Activated CD4-positive, CD25-positive, alpha-beta regulatory T cell (primary cell): ENCODE results near the gene QRICH1.

ENCODE experiments used
- DNase-seq, 4 experiments: peaks; one replicate each; lab custom pipeline; 2025; lab: John Stamatoyannopoulos, UW

The QRICH1 gene

GRCh38 chr3:49093853-49094767 is at the start of gene QRICH1:
TSS of gene QRICH1 (minus strand) at chr3:49094071. CDS start at chr3:49077017, 17,054 bp downstream.
- DNase-seq, result peak; percentile 87 to 93 (median 90)

GRCh38 chr3:49140080-49140479 is 46.2 kb upstream of the QRICH1 start:
- DNase-seq, result no peak

- DNase-seq, result no peak
These were observed 41.6 kb upstream of the QRICH1 start for GRCh38 chr3:49135499-49135898.

GRCh38 chr3:49134471-49135265 is 40.8 kb upstream of the QRICH1 start:
- no peak for DNase-seq

- no peak for DNase-seq
These were observed 39.5 kb upstream of the QRICH1 start for GRCh38 chr3:49133226-49133951.

GRCh38 chr3:49132437-49133225 is 38.8 kb upstream of the QRICH1 start, which contains the start of gene LAMB2:
TSS of gene LAMB2 (minus strand) at chr3:49133050. CDS start at chr3:49132867, 183 bp downstream.
- no peak for DNase-seq

GRCh38 chr3:49132073-49132436 is 38.2 kb upstream of the QRICH1 start:
- DNase-seq, result no peak

- DNase-seq, result no peak
These were observed 37.7 kb upstream of the QRICH1 start for GRCh38 chr3:49131576-49131975.

- DNase-seq, result no peak
These were observed 37.2 kb upstream of the QRICH1 start for GRCh38 chr3:49131040-49131439.

GRCh38 chr3:49124991-49125670 is 31.3 kb upstream of the QRICH1 start:
- no peak for DNase-seq

GRCh38 chr3:49124203-49124602 is 30.3 kb upstream of the QRICH1 start:
- DNase-seq, result no peak

- DNase-seq, result no peak
These were observed 29.8 kb upstream of the QRICH1 start for GRCh38 chr3:49123687-49124086.

- DNase-seq, result no peak
These were observed 29.1 kb upstream of the QRICH1 start for GRCh38 chr3:49122886-49123545.

- DNase-seq, result no peak
These were observed 28.6 kb upstream of the QRICH1 start for GRCh38 chr3:49122451-49122850.

GRCh38 chr3:49122022-49122421 is 28.2 kb upstream of the QRICH1 start:
- DNase-seq, result no peak

- DNase-seq, result no peak
These were observed 27.4 kb upstream of the QRICH1 start for GRCh38 chr3:49121132-49121736.

- DNase-seq, result peak; percentile 83 to 91 (median 87)
These were observed 26.7 kb upstream of the QRICH1 start, which contains the start of gene USP19 for GRCh38 chr3:49120438-49121131. TSS of gene USP19 (minus strand) at chr3:49120823. CDS start at chr3:49119145, 1,678 bp downstream.

- no peak for DNase-seq
These were observed 26.2 kb upstream of the QRICH1 start for GRCh38 chr3:49120096-49120437.

- DNase-seq, result no peak
These were observed 25.6 kb upstream of the QRICH1 start for GRCh38 chr3:49119439-49119838.
